Measurements from ENCODE around the gene CTBP1.

Gene CTBP1

GRCh38 chr4:1216869-1217294, 32.0 kb downstream of the CTBP1 start:
- H3K4me3 ChIP-seq (ENCODE audit: low read depth, low read length), result no peak overlapping the region
- peak; percentile 7 for TF ChIP-seq CTCF (conservative IDR thresholded peaks at IDR 0.05; ENCODE audit: low read depth, low read length)
- DNase-seq (ENCODE audit: low read depth), result no peak

- DNase-seq (ENCODE audit: low read depth), result no peak
- H3K4me3 ChIP-seq (ENCODE audit: low read depth, low read length), result no peak overlapping the region
- no peak for TF ChIP-seq CTCF (conservative IDR thresholded peaks at IDR 0.05; ENCODE audit: low read depth, low read length)
Measured at GRCh38 chr4:1216076-1216614, 32.8 kb downstream of the CTBP1 start.

GRCh38 chr4:1215141-1216075, 33.5 kb downstream of the CTBP1 start:
- peak; percentile 69 for DNase-seq (ENCODE audit: low read depth)
- peak; percentile 23 for TF ChIP-seq CTCF (conservative IDR thresholded peaks at IDR 0.05; ENCODE audit: low read depth, low read length)

GRCh38 chr4:1214101-1215095, 34.5 kb downstream of the CTBP1 start:
- DNase-seq (ENCODE audit: low read depth), result no peak
- no peak overlapping the region for H3K4me3 ChIP-seq (ENCODE audit: low read depth, low read length)
- TF ChIP-seq CTCF (conservative IDR thresholded peaks at IDR 0.05; ENCODE audit: low read depth, low read length), result no peak

More at GRCh38 chr4:1215141-1216075, 33.5 kb downstream of the CTBP1 start:
- no peak overlapping the region for H3K4me3 ChIP-seq (ENCODE audit: low read depth, low read length)

- H3K4me3 ChIP-seq (ENCODE audit: low read depth, low read length), result no peak overlapping the region
- TF ChIP-seq CTCF (conservative IDR thresholded peaks at IDR 0.05; ENCODE audit: low read depth, low read length), result no peak
- DNase-seq (ENCODE audit: low read depth), result no peak
Measured at GRCh38 chr4:1213336-1213995, 35.5 kb downstream of the CTBP1 start.
